NB4 (cell line): ENCODE measurements around the gene EIPR1.

Source experiments
- MYC ChIP-seq: IDR thresholded peaks from 2 replicates; pipeline ENCODE4 v1.6.1; 2011; ENCODE audit warnings: low read depth, low read length
- TF ChIP-seq, protein P1 (sequence below): IDR thresholded peaks from one replicate; pipeline ENCODE4 v1.5.1; 2012; ENCODE audit warnings: low read depth, low read length

DNA sequence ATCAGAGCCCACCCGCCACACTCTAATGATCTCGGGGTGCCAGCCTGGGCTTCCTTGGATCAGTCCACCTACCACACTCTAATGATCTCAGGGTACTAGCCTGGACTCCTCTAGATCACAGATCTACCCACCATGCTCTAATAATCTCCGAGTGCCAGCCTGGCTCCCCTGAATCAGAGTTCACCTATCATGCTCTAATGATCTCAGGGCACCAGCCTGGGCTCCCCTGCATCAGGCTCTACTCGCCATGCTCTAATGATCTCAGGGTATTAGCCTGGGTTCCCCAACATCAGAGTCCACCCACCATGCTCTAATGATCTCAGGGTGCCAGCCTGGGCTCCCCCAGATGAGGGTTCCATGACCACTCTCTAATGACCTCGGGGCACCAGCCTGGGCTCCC, 48.1 kb downstream of the EIPR1 start:
- no peak for TF ChIP-seq MYC
- TF ChIP-seq, protein P1, sequence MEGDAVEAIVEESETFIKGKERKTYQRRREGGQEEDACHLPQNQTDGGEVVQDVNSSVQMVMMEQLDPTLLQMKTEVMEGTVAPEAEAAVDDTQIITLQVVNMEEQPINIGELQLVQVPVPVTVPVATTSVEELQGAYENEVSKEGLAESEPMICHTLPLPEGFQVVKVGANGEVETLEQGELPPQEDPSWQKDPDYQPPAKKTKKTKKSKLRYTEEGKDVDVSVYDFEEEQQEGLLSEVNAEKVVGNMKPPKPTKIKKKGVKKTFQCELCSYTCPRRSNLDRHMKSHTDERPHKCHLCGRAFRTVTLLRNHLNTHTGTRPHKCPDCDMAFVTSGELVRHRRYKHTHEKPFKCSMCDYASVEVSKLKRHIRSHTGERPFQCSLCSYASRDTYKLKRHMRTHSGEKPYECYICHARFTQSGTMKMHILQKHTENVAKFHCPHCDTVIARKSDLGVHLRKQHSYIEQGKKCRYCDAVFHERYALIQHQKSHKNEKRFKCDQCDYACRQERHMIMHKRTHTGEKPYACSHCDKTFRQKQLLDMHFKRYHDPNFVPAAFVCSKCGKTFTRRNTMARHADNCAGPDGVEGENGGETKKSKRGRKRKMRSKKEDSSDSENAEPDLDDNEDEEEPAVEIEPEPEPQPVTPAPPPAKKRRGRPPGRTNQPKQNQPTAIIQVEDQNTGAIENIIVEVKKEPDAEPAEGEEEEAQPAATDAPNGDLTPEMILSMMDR: no peak
